ENCODE results near the gene ABL1.

ABL1 gene

DNA sequence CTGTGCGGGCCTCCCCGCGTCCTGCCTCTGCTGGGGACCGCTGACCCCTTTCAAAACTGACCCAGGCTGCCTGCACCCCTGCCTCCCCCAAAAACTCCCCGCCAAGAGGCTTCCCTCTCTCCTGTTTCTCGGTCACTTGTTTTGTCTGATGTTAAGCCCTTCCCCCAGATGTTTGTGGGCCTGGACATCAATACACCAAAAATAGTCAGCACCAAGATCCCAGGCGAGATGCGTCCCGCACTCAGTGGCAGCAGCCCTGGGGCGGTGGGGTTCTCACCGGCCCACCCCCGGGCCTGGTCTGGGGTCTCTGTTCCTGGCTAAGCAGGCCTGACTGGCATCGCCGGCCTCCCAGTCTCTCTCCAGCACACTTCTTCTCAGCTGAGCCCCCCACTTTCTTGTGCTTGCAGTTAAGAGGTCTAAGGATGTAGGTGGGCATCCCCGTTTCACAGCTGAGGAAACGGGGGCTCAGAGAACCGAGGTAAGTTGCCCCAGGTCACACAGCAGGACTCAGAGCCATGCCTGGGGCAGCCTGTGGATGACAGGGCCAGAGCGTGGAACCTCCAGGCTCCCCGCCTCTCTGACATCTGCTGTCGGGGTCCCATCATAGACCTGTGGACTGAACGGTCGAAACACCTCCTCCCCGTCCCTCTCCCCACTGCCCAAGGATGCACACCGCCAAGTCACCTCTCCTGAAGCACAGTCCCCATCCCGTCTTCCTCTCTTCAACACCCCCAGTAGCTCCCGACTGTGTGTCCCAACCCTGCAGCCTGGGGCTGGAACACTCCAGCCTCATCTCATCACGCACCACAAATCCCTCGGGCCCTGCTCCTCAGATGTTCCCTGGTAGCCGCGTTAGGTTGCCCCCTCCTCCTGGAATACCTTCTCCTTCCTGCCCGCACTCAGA lies 87.2 kb downstream of the ABL1 start:
- H3K27ac ChIP-seq = no peak overlapping the region

DNA sequence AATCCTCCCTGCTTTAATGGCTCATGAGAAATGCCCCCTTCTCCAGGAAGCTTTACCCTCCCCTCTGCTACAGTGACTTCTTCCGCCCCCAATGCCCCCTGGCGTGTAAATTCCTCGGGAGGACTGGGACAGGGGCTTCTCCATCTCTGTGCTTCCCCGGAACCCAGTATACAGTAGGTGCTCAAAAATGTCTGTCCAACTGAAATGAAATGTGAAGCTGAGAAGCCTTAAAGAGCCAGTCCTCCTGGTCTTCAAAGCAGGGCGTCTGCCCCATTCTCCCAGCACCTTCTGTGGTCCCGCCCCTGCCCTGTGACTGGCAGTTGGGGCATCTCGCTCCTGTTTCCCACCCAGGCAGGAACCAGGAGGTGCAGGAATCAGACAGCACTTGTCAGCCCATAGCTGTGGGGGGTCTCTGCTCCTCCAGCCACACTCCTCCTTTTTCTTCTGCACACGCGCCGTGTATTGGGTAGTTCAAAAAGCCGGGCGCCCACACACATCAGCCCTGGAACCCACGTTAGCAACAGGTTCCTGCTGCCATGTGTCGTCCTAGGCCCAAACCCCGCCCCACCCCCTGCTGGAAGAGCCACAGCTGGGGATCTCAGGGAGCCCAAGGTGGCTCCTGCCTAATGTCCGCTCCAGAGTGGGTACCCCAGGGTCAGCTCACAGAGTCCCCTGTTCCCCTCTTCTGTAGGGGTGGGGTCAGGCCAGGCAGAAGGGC lies 88.0 kb downstream of the ABL1 start:
- TF ChIP-seq, protein P1, sequence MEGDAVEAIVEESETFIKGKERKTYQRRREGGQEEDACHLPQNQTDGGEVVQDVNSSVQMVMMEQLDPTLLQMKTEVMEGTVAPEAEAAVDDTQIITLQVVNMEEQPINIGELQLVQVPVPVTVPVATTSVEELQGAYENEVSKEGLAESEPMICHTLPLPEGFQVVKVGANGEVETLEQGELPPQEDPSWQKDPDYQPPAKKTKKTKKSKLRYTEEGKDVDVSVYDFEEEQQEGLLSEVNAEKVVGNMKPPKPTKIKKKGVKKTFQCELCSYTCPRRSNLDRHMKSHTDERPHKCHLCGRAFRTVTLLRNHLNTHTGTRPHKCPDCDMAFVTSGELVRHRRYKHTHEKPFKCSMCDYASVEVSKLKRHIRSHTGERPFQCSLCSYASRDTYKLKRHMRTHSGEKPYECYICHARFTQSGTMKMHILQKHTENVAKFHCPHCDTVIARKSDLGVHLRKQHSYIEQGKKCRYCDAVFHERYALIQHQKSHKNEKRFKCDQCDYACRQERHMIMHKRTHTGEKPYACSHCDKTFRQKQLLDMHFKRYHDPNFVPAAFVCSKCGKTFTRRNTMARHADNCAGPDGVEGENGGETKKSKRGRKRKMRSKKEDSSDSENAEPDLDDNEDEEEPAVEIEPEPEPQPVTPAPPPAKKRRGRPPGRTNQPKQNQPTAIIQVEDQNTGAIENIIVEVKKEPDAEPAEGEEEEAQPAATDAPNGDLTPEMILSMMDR (conservative IDR thresholded peaks at IDR 0.05) = no peak
- TF ChIP-seq ZFX (IDR thresholded peaks at IDR 0.05) = no peak
- no peak overlapping the region for H3K27ac ChIP-seq

More for the DNA sequence above, 87.2 kb downstream of the ABL1 start:
- TF ChIP-seq, protein P1 (conservative IDR thresholded peaks at IDR 0.05) = no peak
- TF ChIP-seq ZFX (IDR thresholded peaks at IDR 0.05) = no peak

DNA sequence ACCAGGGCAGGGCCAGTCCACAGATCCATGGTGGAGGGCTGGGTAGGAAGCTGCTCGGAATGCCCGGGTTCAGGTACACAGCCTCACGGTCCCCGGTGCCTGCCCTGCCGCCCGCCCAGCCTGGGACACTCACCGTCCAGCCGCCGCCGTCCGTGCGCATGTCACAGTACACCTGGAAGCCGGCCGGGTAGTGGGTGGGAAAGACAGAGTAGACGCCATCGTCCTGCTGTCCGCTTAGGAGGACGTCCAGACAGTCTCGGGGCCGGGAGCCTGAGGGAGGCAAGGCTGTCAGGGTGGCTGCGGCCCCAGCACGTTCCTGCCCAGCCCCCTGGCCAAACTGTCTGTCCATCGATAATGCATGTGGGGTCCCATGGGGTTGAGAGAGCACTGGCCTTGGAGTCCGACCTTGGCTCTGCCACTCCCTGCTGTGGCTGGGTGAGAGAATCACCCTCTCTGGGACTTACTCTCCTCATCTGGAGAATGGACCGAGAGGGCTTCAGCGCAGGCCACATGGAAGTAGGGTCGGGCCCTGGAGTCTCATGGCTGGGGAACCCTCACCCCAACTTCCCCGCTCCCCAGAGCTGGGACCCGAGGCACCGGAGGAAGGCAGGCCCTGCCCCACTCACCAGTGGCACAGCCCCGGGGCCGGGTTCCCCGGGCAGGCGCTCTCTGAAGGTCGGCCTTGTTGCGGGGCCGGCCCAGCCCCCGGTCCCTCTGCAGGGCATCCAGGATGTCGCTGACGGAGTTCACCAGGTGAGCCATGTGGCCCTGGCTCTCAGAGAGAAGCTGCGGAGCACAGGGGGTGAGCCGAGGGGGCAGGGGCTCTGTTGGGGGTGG lies 88.8 kb downstream of the ABL1 start:
- H3K27ac ChIP-seq = no peak overlapping the region
- TF ChIP-seq, protein P1 (conservative IDR thresholded peaks at IDR 0.05) = no peak
- no peak for TF ChIP-seq ZFX (IDR thresholded peaks at IDR 0.05)

DNA sequence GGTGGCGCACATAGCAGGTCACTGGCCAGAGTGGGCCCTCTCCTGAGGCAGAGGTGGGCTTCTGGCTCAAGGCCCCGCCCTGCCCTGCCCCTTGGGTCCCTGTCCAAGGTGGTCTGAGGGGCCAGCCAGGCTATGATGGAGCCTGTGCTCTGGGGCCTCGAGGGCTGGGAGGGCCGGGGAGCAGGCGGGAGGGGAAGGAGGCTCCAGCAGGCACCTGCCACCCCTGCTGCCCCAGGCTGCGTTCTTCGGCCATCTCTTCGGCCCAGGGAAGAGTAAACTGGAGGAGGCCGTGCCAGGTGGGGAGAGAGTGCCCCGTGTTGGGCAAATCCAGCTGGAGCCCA lies 89.4 kb downstream of the ABL1 start:
- H3K27ac ChIP-seq = no peak overlapping the region
- no peak for TF ChIP-seq ZFX (IDR thresholded peaks at IDR 0.05)
- TF ChIP-seq, protein P1 (conservative IDR thresholded peaks at IDR 0.05) = no peak

DNA sequence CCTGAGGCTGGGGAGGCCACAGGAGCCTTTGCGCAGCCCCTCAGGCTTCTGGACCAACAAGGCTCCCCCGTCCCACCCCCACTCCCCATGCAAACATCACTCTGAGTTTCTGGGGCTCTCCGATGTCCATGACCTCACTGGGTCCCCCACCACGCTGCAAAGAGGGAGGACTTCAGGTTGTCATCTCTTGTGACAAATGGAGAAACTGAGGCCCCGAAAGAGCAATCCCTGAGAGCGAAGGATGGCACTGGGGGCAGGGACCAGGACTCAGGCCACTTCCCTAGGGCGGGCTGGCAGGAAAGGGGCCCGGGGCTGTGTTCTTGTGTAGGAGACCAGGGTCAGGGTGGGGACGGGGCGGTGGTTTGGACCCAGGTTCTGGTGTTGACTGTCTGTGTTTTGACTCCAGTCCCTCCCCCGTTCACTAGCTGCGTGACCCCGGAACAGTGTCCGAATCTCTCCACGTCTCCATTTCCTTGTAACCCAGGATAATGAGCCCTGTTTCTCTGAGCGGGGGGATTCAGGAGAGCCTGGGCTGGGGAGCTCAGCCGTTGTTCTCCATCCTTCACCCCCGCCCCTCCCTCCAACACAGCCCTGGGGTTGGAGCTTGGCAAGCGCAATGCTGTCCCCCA lies 90.1 kb downstream of the ABL1 start:
- TF ChIP-seq, protein P1 (conservative IDR thresholded peaks at IDR 0.05) = no peak
- TF ChIP-seq ZFX (IDR thresholded peaks at IDR 0.05) = no peak
- no peak overlapping the region for H3K27ac ChIP-seq

DNA sequence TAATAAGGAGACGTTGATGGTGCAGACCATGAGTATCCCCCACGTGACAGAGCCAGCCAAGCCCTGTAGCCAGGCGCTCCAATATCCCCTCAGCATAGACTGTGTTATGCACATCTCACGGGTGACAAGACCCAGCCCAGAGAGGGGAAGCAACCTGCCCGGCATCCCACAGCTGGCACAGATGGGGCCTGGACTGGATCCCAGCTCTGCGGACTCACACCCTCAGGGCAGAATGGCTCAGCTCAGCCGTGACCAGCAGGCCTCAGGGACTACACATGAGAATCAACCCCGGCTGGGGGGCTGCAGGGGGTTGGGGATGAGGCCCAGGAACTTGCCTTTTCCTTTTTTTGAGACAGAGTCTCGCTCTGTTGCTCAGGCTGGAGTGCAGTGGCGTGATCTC lies 92.3 kb downstream of the ABL1 start:
- no peak for TF ChIP-seq ZFX (IDR thresholded peaks at IDR 0.05)
- TF ChIP-seq, protein P1 (conservative IDR thresholded peaks at IDR 0.05) = no peak
- no peak overlapping the region for H3K27ac ChIP-seq

Measured in C4-2B (cell line).